MM.1S (cell line): ENCODE measurements around the gene PLEK.

ENCODE experiments used
- DNase-seq: peaks from one replicate; pipeline ENCODE4 v3.0.0-alpha.2; 2015
- H2AFZ ChIP-seq: fragments of 300-600 bp; sonication (generic); 2 replicates; pipeline ENCODE4 v1.6.0; 2016; ENCODE audit warnings: antibody characterized with exemption, low read length
- H3F3A ChIP-seq: fragments of 300-600 bp; sonication (generic); 2 replicates; pipeline ENCODE4 v1.6.1; 2016; ENCODE audit warnings: mild to moderate bottlenecking, antibody characterized with exemption, low read length, moderate library complexity, mixed read lengths; ENCODE audit not compliant: insufficient read depth
- H3K27ac ChIP-seq: fragments of 300-600 bp; sonication (generic); 2 replicates; pipeline ENCODE4 v1.5.1; 2016; ENCODE audit warnings: mild to moderate bottlenecking, low read length
- H3K27me3 ChIP-seq: fragments of 300-600 bp; sonication (generic); replicated peaks from 2 replicates; pipeline ENCODE4 v1.6.0; 2016; ENCODE audit warnings: low read length; ENCODE audit not compliant: insufficient read depth
- H3K36me3 ChIP-seq: fragments of 300-600 bp; sonication (generic); replicated peaks from 2 replicates; pipeline ENCODE4 v1.6.1; 2016; ENCODE audit warnings: mild to moderate bottlenecking, low read length, mixed read lengths; ENCODE audit not compliant: insufficient read depth
- H3K4me1 ChIP-seq: fragments of 300-600 bp; sonication (generic); 2 replicates; pipeline ENCODE4 v1.6.1; 2016; ENCODE audit warnings: low read length, mixed read lengths
- H3K4me2 ChIP-seq: fragments of 300-600 bp; sonication (generic); 2 replicates; pipeline ENCODE4 v1.6.0; 2016; ENCODE audit warnings: low read depth, low read length
- H3K4me3 ChIP-seq: fragments of 300-600 bp; sonication (generic); 2 replicates; pipeline ENCODE4 v1.5.1; 2016; ENCODE audit warnings: low read length, mixed read lengths
- H3K79me2 ChIP-seq: fragments of 300-600 bp; sonication (generic); 2 replicates; pipeline ENCODE4 v1.6.1; 2016; ENCODE audit warnings: mixed run types, low read length, mixed read lengths
- H3K9ac ChIP-seq: fragments of 300-600 bp; sonication (generic); 2 replicates; pipeline ENCODE4 v1.6.1; 2016; ENCODE audit warnings: low read length, mixed read lengths
- H3K9me2 ChIP-seq: fragments of 300-600 bp; sonication (generic); replicated peaks from 2 replicates; pipeline ENCODE4 v1.6.1; 2016; ENCODE audit warnings: mild to moderate bottlenecking, low read length, mixed read lengths; ENCODE audit not compliant: insufficient read depth
- H3K9me3 ChIP-seq: fragments of 300-600 bp; sonication (generic); replicated peaks from 2 replicates; pipeline ENCODE4 v1.6.1; 2016; ENCODE audit warnings: mild to moderate bottlenecking, low read length, mixed read lengths; ENCODE audit not compliant: insufficient read depth
- H4K20me1 ChIP-seq: fragments of 300-600 bp; sonication (generic); 2 replicates; pipeline ENCODE4 v1.6.1; 2016; ENCODE audit warnings: mild to moderate bottlenecking, low read length, moderate library complexity, mixed read lengths; ENCODE audit not compliant: insufficient read depth
- CTCF ChIP-seq: fragments of 300-600 bp; sonication (generic); IDR thresholded peaks from 2 replicates; pipeline ENCODE4 v1.5.1; 2016; ENCODE audit warnings: antibody characterized with exemption, low read length, mixed read lengths
- EZH2 ChIP-seq: fragments of 300-600 bp; sonication (generic); optimal IDR thresholded peaks from 2 replicates; pipeline ENCODE3; 2017; ENCODE audit warnings: low read depth, mild to moderate bottlenecking, antibody characterized with exemption, low read length, mixed read lengths
- EZH2phosphoT487 ChIP-seq: fragments of 300-600 bp; sonication (generic); IDR thresholded peaks from 2 replicates; pipeline ENCODE4 v1.6.1; 2018; ENCODE audit warnings: antibody characterized with exemption, low read length

Gene PLEK

GRCh38 chr2:68383778-68384177, 18.7 kb downstream of the PLEK start:
- no peaks in the 10 kb centered on the region for H3K36me3 ChIP-seq
- H3K79me2 ChIP-seq: peaks cover 3% of the 10 kb centered on the region
- no peak for DNase-seq
- no peak overlapping the region for H2AFZ ChIP-seq
- H3K9me2 ChIP-seq: no peaks in the 10 kb centered on the region
- H3K4me2 ChIP-seq: no peak overlapping the region
- H3K9ac ChIP-seq: no peak overlapping the region
- TF ChIP-seq EZH2 (no peak), EZH2phosphoT487 (no peak), CTCF (no peak)
- no peaks in the 10 kb centered on the region for H3K27me3 ChIP-seq
- H3K4me3 ChIP-seq: no peak overlapping the region
- H3K9me3 ChIP-seq: no peaks in the 10 kb centered on the region
- peaks cover 25% of the 10 kb centered on the region for H3F3A ChIP-seq
- no peak overlapping the region for H3K27ac ChIP-seq
- H4K20me1 ChIP-seq: no peaks in the 10 kb centered on the region
- peaks cover 35% of the 10 kb centered on the region for H3K4me1 ChIP-seq

- TF ChIP-seq CTCF: no peak
- no peak for TF ChIP-seq EZH2
- no peak for TF ChIP-seq EZH2phosphoT487
- no peak overlapping the region for H3K9ac ChIP-seq
- no peaks in the 10 kb centered on the region for H4K20me1 ChIP-seq
- H3K79me2 ChIP-seq: peaks cover 11% of the 10 kb centered on the region
- no peak for DNase-seq
- H3K9me2 ChIP-seq: no peaks in the 10 kb centered on the region
- H3K9me3 ChIP-seq: no peaks in the 10 kb centered on the region
- no peak overlapping the region for H2AFZ ChIP-seq
- peaks cover 27% of the 10 kb centered on the region for H3F3A ChIP-seq
- H3K27me3 ChIP-seq: no peaks in the 10 kb centered on the region
- peaks cover 43% of the 10 kb centered on the region for H3K4me1 ChIP-seq
- H3K36me3 ChIP-seq: no peaks in the 10 kb centered on the region
- H3K27ac ChIP-seq: 0 out of 2 replicates have a peak overlapping the region, but pooled peaks have one; percentile 5
- no peak overlapping the region for H3K4me3 ChIP-seq
- no peak overlapping the region for H3K4me2 ChIP-seq
These were observed 19.5 kb downstream of the PLEK start for GRCh38 chr2:68384485-68385107.

- no peak for DNase-seq
- H3K9ac ChIP-seq: no peak overlapping the region
- TF ChIP-seq EZH2: no peak
- no peak for TF ChIP-seq CTCF
- TF ChIP-seq EZH2phosphoT487: no peak
These were observed 20.3 kb downstream of the PLEK start for GRCh38 chr2:68385220-68385906.

More at GRCh38 chr2:68385220-68385906, 20.3 kb downstream of the PLEK start:
- H3K4me1 ChIP-seq: peaks cover 44% of the 10 kb centered on the region
- H3K36me3 ChIP-seq: no peaks in the 10 kb centered on the region
- no peaks in the 10 kb centered on the region for H3K9me3 ChIP-seq
- H3F3A ChIP-seq: peaks cover 27% of the 10 kb centered on the region
- H3K79me2 ChIP-seq: peaks cover 19% of the 10 kb centered on the region
- H4K20me1 ChIP-seq: no peaks in the 10 kb centered on the region
- H3K27me3 ChIP-seq: no peaks in the 10 kb centered on the region
- H3K9me2 ChIP-seq: no peaks in the 10 kb centered on the region
- no peak overlapping the region for H3K4me3 ChIP-seq
- no peak overlapping the region for H3K4me2 ChIP-seq
- H2AFZ ChIP-seq: no peak overlapping the region
- peak overlapping the region; percentile 5; the same call in 1 of the 2 replicates for H3K27ac ChIP-seq
